Skeletal muscle satellite cell (primary cell): ENCODE measurements around the gene XKR7.

Experiments used
- H3K27me3 ChIP-seq: 2 replicates; pipeline ENCODE4 v1.7.0; 2013; ENCODE audit warnings: low read length; ENCODE audit not compliant: control insufficient read depth, insufficient read depth
- H3K36me3 ChIP-seq: 2 replicates; pipeline ENCODE4 v1.7.0; 2013; ENCODE audit warnings: mild to moderate bottlenecking, control low read depth, low read length; ENCODE audit not compliant: insufficient read depth
- H3K4me1 ChIP-seq: 2 replicates; pipeline ENCODE4 v1.7.0; 2013; ENCODE audit warnings: low read length; ENCODE audit not compliant: control insufficient read depth, insufficient read depth
- H3K4me2 ChIP-seq: 2 replicates; pipeline ENCODE4 v1.7.0; 2013; ENCODE audit warnings: mild to moderate bottlenecking, low read length
- H3K4me3 ChIP-seq: 2 replicates; pipeline ENCODE4 v1.7.0; 2013; ENCODE audit warnings: low read length
- H3K9ac ChIP-seq: 2 replicates; pipeline ENCODE4 v1.7.0; 2013; ENCODE audit warnings: mild to moderate bottlenecking, low read depth, low read length, moderate library complexity
- H3K9me3 ChIP-seq: replicated peaks from 2 replicates; pipeline ENCODE4 v1.7.0; 2013; ENCODE audit warnings: mild to moderate bottlenecking, control low read depth, low read length

Gene XKR7

DNA sequence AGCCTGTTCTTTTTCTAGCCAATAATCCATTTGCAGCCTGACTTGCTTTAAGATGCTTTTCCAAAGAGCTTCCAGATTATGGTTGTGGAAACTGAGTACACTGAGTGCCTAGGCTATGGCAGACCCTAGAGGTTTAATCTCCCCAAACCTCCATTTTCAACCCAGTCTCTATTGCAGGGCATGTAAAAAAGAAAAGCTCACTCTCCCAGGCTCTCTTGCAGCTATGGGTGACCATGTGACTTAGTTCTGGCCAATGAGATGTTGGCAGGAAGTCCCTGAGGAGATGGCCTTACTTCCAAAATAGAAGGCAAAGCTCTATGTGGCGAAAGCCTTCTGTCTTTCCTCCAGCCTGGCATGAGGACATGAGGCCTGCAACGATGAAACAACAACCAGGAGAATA is 19.9 kb upstream of the XKR7 start:
- Histone ChIP-seq H3K36me3 (peaks cover 42% of the 10 kb centered on the region), H3K9ac (no peak overlapping the region), H3K4me3 (no peak overlapping the region), H3K4me1 (peaks cover 9% of the 10 kb centered on the region), H3K9me3 (no peaks in the 10 kb centered on the region), H3K4me2 (no peak overlapping the region), H3K27me3 (no peaks in the 10 kb centered on the region)

DNA sequence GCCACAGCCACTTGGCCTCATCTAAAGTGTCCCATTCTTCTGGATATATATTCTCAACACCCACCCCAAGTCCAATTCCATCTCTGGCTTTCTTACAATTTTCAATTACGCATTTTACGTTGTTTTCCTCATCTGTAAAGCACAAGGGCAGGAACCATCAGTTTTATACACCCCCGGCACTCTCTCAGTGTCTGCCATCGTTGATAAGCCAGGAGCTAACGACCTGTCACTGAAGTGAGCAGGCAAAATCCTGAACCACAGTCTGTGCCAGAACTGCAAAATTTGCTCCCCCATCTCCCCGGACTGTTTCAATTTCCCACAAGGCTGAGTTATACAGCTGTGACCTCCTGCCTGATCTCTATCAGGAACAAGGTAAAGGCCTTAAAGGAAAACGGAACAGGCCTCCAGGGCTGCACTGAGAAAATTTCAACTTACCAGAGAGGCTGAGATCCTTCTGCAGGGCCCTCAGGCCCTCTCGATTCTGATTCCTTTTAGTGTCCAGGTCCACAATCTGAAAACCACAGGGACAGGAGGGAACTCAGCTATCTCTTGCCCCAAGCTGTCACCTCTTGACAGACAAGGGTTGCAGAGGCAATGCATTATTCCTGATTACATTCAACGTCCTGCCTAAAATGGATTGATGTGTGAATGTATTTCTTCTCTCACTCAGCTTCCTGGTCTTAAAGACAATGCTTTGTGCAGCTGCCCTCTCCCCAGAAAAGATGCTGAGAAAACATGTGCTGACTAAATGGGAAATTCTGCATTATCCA is 17.9 kb upstream of the XKR7 start:
- Histone ChIP-seq H3K9me3 (no peaks in the 10 kb centered on the region), H3K27me3 (peaks cover 4% of the 10 kb centered on the region), H3K4me1 (peaks cover 9% of the 10 kb centered on the region), H3K4me2 (peak overlapping the region; percentile 94), H3K4me3 (peak overlapping the region; percentile 96), H3K9ac (peak overlapping the region; percentile 97), H3K36me3 (peaks cover 39% of the 10 kb centered on the region)

DNA sequence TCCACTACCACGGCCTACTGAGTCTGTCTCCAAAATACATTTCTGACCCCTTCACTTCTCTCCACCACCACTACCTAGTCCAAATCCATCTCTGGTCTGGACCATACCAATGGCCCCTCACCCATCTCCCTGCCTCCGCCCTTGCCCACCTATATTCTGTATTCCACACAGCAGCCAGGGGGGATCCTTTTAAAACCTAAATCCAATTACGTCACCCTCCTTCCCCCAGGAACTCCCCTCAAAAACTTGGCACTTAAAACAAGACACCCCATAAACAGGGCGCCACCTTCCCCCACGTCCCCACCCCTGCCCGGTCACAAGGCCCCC is 16.8 kb upstream of the XKR7 start:
- peak overlapping the region; percentile 96 for H3K4me3 ChIP-seq
- H3K27me3 ChIP-seq = peaks cover 14% of the 10 kb centered on the region
- peak overlapping the region; percentile 94 for H3K4me2 ChIP-seq
- H3K9me3 ChIP-seq = no peaks in the 10 kb centered on the region
- H3K4me1 ChIP-seq = peaks cover 9% of the 10 kb centered on the region
- H3K9ac ChIP-seq = peak overlapping the region; percentile 97
- H3K36me3 ChIP-seq = peaks cover 29% of the 10 kb centered on the region

DNA sequence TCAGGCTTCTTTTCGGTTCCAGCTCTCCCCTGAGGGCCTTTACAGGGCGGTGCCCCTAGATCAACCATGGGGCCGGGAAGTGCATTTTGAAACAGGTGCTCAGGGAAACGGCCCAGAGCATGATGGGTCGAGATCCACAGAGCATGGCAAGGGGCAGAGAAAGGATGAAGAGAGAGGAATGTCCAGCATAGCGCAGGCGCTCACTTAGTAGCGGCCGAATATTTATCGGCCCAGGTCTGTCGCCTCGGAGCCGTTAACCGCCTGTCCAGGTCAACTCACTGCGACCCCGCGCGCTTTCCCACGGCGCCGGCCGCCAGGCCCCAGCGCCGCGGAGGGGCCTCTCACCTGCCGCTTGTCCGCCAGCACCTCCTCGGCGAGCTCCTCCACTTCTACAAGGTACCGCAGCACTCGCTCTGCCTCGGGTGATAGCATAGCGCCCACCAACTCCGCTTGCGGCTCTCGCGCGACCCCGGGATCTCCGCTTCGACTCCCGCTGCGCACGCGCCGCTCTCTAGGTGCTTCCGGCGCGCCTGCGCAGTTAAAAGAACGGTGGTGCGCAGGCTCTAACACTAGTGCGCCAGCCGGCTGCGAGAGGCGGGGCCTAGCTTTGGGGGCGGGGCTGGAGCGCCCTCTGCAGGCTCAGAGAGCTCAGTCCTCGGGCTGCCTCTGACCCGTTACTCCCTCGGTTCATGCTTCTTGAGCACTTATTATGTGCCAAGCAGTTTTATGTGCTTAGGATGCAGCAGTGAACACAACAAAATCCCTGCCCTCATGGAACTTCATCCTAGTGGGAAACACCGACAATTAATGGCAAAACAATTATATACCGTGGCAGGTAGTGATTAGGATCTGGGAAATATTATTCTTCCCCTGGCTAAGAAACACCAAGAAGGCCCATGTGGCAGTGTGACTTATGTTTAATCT is 16.2 kb upstream of the XKR7 start, which contains the start of gene PDRG1:
PDRG1 (minus strand) TSS at position 517 of the 924 bp plus-strand sequence; CDS start at position 432, 85 bp downstream.
- no peaks in the 10 kb centered on the region for H3K9me3 ChIP-seq
- peaks cover 20% of the 10 kb centered on the region for H3K27me3 ChIP-seq
- peaks cover 23% of the 10 kb centered on the region for H3K36me3 ChIP-seq
- H3K4me3 ChIP-seq = peak within 1 kb of the TSS; percentile 96
- peak within 1 kb of the TSS; percentile 94 for H3K4me2 ChIP-seq
- peaks cover 9% of the 10 kb centered on the region for H3K4me1 ChIP-seq
- peak within 1 kb of the TSS; percentile 97 for H3K9ac ChIP-seq

DNA sequence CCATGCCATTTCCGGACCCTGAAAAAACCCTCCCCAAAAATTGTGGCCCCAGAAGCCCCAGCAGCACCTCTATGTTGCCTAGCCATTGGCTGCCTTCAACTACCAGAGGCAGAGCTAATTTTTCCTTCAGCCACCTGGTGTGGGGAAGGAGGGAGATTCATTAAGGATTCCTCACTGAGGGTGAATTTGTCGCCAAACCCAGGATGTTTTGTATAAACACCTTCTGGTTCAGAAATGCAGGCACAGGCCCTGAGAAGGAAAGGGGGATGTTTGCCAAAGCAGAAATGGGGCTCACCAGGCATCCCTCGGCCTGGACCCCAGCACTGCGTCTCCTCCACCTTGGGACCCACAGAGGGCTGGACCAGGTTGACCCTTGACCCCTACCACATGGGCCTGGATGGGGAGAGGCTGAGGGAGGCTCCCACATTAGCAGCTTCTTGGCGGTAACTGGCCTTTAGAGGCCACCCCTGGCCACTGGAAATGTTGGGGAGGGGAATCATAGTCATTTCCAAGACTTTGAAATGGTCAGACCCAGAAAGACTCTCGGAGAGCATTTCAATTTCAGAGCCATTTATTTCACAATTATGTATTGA is 14.3 kb upstream of the XKR7 start:
- peaks cover 9% of the 10 kb centered on the region for H3K36me3 ChIP-seq
- H3K4me2 ChIP-seq = no peak overlapping the region
- no peaks in the 10 kb centered on the region for H3K9me3 ChIP-seq
- no peak overlapping the region for H3K9ac ChIP-seq
- peaks cover 30% of the 10 kb centered on the region for H3K27me3 ChIP-seq
- peaks cover 9% of the 10 kb centered on the region for H3K4me1 ChIP-seq
- H3K4me3 ChIP-seq = no peak overlapping the region

DNA sequence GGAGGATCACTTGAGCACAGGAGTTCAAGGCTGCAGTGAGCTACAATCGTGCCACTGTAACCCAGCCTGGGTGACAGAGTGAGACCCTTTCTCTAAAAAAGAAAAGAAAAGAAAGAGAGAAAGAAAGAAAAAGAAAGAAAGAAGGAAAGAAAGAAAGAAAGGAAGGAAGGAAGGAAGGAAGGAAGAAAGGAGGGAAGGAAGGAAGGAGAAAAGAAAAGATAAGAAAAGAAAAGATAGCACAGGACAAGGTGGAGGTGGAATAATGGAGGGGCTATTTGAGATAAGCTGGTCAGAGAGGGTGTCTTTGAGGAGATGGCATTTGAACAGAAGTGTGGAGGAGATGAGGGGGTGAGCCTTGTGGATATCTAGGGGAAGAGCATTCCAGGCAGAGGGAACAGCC is 13.5 kb upstream of the XKR7 start:
- Histone ChIP-seq H3K4me1 (peaks cover 9% of the 10 kb centered on the region), H3K27me3 (peaks cover 37% of the 10 kb centered on the region), H3K9ac (no peak overlapping the region), H3K9me3 (no peaks in the 10 kb centered on the region), H3K4me2 (no peak overlapping the region), H3K36me3 (peaks cover 4% of the 10 kb centered on the region), H3K4me3 (no peak overlapping the region)

DNA sequence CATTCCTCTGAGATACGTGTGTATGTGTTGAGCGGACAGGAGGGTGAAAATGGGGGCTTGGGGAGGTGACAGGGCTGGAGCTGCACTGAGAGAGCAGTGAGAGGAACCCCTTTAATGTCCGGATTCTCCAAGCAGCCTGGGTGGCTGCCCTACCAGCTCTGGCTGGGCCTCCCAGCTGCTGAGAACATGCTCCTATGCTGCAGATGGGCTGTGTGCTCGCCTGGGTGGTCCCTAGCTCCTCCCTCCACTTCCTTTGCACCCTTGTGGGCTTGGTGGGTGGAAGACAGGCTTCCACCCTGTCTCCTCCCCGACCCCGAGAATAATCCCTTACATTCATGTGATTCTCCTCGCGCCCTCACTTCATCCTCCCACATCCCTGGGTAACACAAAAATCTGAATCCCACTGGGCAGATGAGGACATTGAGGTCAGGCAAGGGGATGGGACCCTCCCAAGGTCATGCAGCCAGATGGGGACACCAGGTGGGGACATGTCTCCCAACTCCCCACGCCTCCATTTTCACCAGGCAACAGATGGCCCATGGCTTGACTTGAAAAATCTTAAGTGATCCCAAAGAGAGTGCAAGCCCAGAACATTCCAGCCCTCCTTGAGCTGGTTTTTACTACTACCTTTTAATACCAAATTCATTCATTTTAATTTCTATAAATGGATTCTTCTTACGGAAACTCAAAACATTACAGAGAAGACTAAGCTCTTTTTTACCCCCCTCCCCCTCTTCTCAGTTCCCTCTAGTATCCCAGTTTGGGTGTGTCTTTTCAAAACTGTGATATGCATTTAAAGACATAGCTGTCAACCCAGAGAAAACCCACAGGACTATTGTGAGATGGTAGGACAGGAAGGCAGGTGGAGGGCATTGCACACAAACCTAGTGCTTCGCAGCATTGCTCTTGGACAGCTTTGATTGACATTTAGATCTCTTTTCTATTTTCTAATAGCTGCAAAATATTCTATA is 11.1 kb upstream of the XKR7 start:
- Histone ChIP-seq H3K9ac (no peak overlapping the region), H3K4me3 (no peak overlapping the region), H3K36me3 (no peaks in the 10 kb centered on the region), H3K4me1 (no peaks in the 10 kb centered on the region), H3K4me2 (no peak overlapping the region), H3K9me3 (no peaks in the 10 kb centered on the region), H3K27me3 (peaks cover 60% of the 10 kb centered on the region)

DNA sequence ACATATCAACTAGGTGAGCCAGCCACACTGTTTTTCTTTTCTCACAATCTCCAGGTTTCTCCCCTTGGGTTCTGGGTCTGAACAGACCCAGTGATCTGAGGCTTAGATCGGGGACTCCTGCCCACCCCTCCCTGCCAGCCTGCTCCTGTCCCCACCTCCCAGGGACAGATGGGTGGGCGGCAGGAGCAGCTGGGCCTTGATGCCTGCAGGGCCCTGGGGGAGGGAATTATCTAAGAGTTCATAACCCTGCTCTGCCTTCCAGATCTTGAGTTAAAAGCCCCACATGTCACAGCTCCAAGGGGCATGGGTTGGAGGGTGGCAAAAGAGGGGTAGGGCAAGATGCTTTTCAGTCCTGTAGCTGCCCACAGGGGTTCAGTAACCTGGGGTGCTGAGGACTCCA is 5.2 kb upstream of the XKR7 start:
- H3K9ac ChIP-seq = no peak overlapping the region
- H3K36me3 ChIP-seq = no peaks in the 10 kb centered on the region
- H3K27me3 ChIP-seq = peaks cover 85% of the 10 kb centered on the region
- no peaks in the 10 kb centered on the region for H3K9me3 ChIP-seq
- H3K4me1 ChIP-seq = no peaks in the 10 kb centered on the region
- no peak overlapping the region for H3K4me3 ChIP-seq
- H3K4me2 ChIP-seq = no peak overlapping the region

DNA sequence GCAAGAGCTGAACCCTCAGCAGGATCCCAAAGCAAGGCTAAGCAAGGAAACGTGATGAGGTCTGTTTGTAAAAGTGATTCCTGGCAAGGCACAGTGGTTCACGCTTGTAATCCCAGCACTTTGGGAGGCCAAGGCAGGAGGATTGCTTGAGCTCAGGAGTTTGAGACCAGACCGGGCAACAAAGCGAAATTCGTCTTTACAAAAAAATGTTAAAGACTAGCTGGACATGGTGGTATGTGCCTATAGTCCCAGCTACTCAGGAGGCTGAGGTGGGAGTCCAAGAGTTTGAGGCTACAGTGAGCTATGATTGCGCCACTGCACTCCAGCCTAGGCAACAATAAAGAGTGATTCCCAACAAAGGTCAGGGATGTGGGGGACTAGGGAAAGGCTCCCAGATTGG is 4.1 kb upstream of the XKR7 start:
- no peaks in the 10 kb centered on the region for H3K9me3 ChIP-seq
- no peak overlapping the region for H3K4me3 ChIP-seq
- no peaks in the 10 kb centered on the region for H3K4me1 ChIP-seq
- H3K27me3 ChIP-seq = peaks cover 83% of the 10 kb centered on the region
- no peaks in the 10 kb centered on the region for H3K36me3 ChIP-seq
- H3K4me2 ChIP-seq = no peak overlapping the region
- no peak overlapping the region for H3K9ac ChIP-seq

DNA sequence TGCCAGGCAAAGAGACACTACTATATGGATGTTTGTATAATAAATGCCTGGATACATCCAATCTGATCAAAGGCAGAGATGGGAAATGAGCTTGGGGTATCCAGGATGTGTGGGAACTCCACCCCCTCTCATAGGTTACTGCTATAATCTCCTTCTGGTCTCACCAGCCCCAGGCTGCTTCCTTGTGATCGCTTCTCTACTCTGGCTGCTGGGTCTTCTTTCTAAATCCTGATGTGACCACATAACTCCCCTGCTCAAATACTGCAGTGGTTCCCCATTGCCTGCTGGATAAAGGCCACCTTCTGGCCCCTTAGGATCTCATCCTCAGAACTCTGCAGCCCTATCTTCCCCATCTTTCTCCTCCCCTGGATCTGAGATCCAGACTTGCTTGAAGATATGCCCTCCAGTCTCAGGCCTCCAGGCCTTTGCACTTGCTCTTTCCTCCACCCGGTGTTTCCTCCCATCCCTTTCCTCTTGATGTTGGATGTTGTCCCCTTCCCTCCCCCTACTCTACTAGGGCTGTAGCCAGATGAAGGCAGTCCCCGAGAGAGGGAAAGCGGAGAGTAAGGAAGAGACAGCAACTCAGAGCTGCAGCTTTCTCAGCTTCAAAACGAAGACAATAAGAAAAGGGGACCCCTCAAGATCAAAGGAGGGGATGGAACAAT is 828 bp upstream of the XKR7 start:
- Histone ChIP-seq H3K27me3 (peaks cover 82% of the 10 kb centered on the region), H3K4me1 (no peaks in the 10 kb centered on the region), H3K9me3 (no peaks in the 10 kb centered on the region), H3K36me3 (no peaks in the 10 kb centered on the region), H3K4me3 (no peak overlapping the region), H3K9ac (no peak overlapping the region), H3K4me2 (no peak overlapping the region)
